ENCODE results near the gene CACNA2D4.
A peak's percentile ranks its signal among the peaks of the same experiment; 100 is the strongest.

Gene CACNA2D4

DNA sequence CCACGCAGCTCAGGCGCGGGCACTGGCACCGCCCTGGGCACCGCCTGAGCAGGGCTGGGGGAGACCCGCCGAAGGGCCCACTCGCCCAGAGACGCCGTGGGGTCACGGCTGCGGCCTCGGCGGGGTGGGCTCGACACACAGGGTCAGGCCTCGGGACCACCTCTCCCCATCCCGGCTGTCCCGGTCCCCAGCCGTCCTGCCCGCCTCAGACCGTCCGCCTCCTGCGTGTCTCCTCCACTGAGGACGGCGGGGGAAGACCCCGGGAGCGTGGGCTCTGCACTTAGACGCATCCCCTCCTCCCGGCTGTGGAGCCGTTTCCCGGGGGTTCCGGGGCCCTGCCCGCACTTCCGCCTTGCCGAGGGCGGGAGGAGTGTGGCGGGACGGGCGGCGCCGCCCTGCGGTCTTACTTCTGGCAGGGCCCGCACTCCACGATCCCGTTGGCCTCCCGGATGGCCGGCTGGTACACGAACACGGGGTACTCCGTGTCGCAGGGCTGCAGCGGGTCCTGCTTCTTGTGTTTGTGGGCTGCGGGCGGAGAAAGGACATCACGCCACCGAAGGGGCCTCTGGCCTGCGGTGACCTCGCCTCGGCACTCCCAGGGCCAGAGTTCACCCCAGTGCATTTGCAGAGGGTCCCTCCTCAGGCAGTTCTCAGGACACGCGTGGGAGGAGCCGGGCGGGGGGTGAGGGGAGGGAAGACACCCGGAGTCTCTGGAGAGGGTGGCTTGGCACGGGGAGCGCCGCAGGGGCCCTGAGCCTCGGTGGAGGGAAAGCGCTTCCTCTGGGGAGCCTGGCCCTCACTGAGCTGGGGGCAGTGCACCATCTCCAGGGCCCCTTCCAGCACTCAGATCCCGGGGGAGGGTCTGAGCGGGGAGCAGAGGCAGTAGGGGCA lies 121.2 kb downstream of the CACNA2D4 start:
- DNase-seq = peak; percentile 70

DNA sequence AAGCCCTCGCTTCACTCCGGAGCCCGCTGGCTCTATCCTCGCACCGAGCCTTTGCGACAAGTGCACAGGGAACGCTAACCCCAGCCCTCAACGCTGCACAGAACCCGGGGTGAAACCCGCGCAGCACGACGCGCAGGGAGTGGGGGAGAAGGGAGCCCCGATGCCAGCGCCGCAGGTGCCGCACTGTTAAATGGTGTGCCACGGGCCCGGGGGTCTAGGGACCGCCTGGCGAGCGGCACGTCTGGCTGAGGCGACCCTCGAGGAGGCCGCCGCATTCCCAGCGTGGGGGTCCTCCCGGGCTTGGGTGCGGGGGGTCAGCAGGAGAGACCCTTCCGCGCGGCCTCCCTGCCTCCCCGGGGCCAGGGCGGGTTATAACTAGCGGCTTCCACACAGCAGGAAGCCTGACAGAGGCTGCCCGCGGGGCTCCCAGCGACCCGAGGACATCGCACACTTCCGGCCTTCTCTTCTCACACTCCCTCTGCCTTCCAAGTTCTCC lies 121.9 kb downstream of the CACNA2D4 start:
- peak; percentile 61 for DNase-seq

GRCh38 chr12:1795785-1796514 lies 122.5 kb downstream of the CACNA2D4 start:
- DNase-seq = peak; percentile 95

DNA sequence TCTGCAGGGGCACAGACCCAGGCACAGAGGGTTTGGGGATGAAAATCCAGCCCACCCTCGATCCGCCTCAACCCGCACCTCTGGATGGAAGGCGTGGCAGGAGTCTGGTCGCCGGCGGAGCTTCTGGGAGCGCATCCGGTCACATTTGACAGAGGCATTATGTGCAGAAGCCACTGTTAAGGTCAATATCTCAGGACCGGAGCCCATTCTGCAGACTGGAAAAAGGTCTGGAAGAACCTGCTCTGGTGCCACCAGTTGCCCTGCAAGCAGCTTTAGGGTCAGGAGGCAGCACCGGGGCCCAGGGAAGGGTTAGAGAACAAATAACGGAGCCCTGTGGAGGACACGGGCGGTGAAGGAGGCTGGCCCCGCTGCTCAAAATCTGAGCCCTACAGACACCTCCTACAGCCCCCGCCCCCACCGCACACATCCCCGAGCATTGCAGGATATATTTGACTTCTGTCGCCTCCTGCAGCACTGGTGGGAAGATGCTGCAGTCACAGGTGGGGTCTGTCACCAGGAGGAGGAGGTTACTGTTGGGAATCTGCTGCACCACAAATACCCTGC lies 123.1 kb downstream of the CACNA2D4 start:
- no peak for DNase-seq

DNA sequence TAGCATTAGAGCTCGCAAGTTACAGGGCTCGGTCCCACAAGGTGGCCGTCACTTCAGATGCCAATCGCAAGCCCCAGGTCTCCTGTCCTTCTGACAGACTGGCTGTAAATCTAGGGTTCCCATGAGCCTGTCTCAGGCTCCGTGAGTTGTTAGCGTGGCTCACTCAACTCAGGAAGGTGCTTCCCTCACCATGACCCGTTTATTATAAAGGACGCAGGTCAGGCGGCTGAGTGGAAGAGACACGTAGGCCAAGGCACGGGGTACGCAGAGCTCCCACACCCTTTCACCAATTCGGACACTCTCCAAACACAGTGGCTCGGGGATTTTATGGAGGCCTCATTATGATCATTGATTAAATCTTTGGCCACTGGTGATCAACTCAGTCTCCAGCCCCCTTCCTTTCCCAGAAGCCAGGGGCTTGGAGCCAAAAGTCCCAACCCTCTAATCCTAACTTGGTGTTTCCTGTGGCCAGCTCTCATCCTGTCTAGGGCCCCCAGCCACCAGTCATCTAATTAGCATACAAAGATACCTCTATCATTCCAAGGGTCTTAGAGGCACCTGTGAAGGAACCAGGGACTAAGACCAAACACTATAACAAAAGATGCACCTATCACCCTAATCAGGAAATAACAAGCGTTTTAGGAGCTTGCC lies 123.9 kb downstream of the CACNA2D4 start:
- DNase-seq = no peak

DNA sequence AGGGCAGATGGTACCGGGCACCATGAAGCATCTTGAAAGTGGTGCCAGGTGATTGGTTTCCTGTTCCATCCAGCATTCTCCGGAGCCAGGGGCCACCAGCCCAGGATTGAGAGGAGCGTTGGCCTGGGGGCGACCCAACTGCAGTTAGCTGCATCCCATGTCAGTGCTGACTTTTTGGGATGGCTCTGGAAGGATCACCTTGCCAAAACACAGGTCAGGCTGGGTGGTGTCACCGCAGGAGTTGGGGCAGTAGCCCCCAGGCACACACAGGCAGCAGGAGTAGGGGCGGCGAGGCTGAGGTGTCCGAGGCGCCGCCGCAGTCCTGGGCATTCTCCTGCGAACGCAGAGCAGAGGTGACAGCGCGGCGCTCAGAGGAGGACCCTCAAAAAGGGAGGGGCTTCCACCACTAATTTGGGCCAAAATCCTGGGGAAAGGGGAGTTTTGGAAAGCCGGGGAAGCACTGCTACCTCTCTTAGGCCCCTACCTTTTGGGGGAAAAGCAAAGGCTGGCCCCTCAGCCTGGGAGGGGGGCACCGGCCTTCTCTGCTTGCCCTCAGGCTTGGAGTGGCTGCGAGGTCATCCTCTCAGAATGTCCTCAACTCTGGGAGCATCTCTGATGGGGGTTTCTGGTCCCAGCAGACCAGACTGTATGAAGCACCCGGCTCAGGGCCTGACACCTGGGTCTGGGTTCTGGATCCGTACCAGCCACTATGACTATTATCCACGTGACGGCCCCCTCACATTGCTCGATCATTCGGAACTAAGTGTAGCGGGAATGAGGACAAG lies 124.8 kb downstream of the CACNA2D4 start:
- no peak for DNase-seq

GRCh38 chr12:1792406-1792805 lies 126.0 kb downstream of the CACNA2D4 start:
- DNase-seq = no peak

GRCh38 chr12:1791104-1791841 lies 127.2 kb downstream of the CACNA2D4 start:
- DNase-seq = peak; percentile 84

DNA sequence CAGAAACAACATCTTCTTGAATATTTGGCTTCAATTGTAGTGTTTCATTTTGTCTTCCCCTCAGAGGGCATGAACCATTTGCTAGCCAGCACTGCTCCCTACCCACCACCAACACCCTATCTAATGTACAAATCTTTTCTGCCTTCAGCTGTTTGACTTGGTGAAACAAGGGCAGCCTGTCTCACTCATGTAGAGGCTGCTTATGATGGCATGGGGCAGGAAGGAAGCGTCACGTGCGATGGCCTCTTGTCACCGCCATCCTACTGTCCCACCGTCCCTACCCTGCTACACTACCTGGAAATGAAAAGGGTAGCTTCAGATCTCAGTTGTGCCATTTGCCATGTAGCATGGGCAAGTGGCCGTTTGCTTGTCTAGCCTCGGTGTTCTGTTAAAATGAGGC lies 128.0 kb downstream of the CACNA2D4 start:
- DNase-seq = peak; percentile 30

- DNase-seq = no peak
Observed at GRCh38 chr12:1787714-1788113, 130.7 kb downstream of the CACNA2D4 start.

- no peak for DNase-seq
Observed at GRCh38 chr12:1782215-1782614, 136.2 kb downstream of the CACNA2D4 start.

- no peak for DNase-seq
Observed at GRCh38 chr12:1781772-1782171, 136.7 kb downstream of the CACNA2D4 start.

GRCh38 chr12:1779783-1780182 lies 138.7 kb downstream of the CACNA2D4 start:
- DNase-seq = no peak

GRCh38 chr12:1778911-1779310 lies 139.5 kb downstream of the CACNA2D4 start:
- no peak for DNase-seq

GRCh38 chr12:1777798-1778197 lies 140.7 kb downstream of the CACNA2D4 start:
- no peak for DNase-seq

DNA sequence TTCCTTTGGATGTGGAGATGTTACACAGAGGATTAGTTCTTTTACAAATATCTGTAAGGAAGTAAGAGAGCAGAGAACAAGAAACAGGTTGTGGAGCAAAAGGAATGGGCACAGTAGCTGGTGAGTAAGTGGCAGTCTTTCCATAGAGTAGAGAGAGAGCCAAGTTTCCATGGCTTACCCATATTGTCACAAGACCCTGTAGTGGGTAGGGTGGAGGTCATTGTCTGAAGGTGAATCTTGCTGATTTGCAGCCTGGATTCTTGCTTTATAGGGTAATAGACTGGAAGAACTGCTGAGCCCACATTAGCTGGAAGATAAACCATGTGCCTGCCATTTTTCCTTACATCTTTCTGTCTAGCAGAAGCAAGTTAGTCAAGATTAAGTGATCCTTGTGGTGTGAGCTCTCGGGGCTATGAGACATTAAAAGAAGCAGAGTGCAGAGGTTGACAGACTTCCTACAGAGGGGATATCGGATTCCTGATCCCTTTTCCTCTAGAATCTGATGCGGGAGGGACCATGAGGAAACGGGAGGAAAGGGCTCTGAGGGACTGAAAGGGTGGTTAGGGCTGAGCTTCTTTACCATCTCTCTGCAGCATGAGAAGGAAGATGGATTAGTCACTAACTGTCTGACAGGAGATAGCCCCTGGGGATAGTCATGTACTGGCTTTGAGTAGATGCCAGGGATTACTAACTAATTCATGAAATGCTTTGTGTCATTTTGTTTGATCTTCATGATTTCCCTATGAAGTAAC lies 142.1 kb downstream of the CACNA2D4 start:
- DNase-seq = peak; percentile 41

DNA sequence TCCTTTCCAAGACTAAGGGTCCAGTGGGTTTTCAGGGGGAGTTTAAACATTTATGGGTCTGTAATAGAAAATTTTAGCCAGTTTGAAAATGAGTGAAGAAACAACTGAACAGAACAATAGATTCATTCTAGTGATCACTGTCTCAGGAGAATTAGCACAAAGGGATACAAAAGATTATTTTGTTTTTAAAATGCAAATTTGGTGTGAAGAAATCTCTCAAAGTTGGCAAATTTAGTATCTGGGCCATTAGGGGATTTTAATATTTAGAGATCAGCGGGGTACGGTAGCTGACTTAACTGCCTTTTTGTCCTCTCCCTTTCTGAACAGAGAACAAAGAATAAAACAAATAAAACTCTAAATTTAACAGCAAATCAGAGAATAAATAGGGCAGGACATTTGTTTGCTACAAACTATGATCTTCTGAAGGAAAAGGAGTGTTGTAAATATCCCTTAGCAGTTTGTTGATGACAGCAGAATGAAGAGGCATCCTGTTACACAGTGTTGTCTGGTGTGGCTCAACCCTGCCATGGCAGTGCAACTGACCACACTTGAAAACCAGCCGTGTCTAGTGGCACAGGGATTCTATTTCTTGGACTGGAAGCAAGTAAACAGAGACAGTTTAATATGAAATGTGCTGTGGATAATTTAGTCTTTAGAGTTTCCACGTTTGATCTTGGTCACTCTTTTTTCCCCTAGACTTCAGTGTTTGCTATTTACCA lies 144.4 kb downstream of the CACNA2D4 start:
- DNase-seq = no peak

- no peak for DNase-seq
Observed at GRCh38 chr12:1769809-1770494, 148.5 kb downstream of the CACNA2D4 start.

DNA sequence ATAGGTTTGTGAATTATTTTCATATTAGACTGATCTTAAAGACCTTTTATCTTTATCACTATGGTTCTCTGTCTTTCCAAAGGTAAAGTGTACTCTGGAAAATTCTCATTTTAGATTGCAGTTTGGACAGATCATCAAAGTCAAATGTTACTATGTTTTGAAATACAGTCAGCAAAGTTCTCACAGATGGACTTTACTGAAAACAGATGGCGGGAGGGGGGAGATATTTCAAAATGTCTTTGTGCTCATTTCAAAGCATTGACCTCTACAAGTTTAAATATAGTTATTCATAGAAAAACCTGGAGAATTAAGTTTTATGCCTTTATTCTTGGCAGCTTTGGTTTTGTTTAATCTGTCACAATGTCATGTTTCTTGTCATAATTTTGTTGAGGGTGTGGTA lies 149.8 kb downstream of the CACNA2D4 start:
- no peak for DNase-seq
